GM19468 (cell line): ENCODE measurements around the gene TRIM25.

ENCODE experiments used
- ATAC-seq: cut with Tn5 transposase; IDR thresholded peaks from one replicate; pipeline ENCODE4 v1.9.1; 2021; ENCODE audit warnings: mild to moderate bottlenecking, moderate library complexity, moderate number of reproducible peaks; ENCODE audit not compliant: unreplicated experiment; ENCODE audit errors: extremely low read depth

Gene TRIM25

DNA sequence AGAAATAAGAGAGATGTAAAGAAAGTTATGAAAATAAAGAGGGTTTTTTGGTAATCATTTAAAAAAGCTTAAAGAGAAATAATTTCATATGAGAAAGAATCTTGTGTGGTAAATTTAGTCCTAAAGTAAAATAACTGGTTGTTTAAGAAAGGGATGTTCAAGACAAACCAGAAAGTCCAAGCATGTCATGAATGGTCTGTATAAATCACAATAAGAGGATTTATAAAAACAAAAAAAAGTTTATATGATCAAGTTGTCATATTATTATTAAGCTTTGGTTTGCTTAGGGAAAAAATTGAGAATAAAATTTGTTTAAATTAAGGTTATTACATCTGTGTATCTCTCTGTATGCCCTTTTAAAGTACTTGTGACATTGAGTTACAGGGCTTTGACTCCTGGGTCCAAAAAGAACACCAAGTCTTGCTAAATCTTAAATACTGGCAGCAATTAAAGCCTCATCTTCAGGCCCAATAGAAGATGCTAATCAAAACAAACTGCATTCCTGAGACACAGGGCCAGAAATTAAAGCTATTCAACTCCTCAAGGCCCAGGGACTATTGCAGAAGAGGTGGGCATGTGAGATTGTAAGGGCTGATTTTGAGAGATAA lies 15.6 kb upstream of the TRIM25 start:
- no peak for ATAC-seq

DNA sequence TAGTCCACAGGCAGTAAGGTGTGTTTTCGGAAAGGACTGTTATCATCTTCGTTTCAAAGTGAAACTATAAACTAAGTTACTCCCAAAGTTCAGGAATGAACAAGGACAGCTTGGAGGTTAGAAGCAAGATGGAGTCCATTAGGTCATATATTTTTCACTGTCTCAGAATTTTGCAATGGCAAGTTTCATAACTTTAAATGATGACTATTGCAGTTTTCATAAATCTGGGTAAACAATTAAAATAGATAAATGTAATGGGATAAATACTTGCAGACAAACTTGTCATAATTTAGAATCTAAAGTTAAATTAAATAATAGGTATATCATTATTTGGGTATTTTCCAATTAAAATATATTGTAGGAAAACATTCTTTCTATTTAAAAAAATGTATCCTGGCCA lies 14.7 kb upstream of the TRIM25 start:
- no peak for ATAC-seq

- ATAC-seq = no peak
Measured at GRCh38 chr17:56926704-56927103, 12.9 kb upstream of the TRIM25 start.

DNA sequence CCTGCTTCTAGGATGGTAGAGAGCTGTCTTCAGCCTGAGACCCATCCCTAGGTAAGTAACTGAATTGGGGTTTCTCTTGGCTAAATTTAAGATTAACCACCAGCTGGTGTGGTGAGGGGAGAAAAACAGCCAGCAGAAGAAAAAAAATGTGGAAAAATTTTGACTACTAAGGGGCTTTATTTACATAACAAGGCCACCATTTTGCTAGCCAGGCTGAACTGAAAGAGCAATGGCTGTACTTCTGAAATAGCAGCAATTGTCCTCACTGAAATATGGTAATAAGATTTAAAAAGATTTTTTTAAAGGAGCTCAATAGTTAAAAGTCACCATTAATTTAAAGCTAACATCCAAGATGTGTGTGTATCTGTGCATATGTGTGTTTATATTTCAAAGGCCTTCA lies 12.4 kb upstream of the TRIM25 start:
- ATAC-seq = no peak

GRCh38 chr17:56925088-56925487 lies 11.2 kb upstream of the TRIM25 start:
- no peak for ATAC-seq

DNA sequence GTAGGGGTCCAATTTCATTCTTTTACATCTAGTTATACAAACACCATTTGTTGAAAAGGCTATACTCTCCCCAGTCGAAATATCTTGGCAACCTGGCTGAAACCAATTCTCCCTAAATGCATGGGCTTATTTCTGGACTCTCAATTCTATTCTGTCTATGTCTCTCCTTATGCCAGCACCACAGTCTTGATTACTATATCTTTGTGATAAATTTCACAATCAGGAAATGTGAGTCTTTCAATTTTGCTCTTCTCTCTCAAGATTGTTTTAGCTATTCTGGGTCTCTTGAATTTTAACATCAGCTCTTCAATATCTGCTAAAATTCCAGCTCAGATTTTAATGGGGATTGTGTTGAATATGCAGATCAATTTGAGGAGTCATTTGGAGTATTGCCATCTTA lies 5.9 kb upstream of the TRIM25 start:
- no peak for ATAC-seq

DNA sequence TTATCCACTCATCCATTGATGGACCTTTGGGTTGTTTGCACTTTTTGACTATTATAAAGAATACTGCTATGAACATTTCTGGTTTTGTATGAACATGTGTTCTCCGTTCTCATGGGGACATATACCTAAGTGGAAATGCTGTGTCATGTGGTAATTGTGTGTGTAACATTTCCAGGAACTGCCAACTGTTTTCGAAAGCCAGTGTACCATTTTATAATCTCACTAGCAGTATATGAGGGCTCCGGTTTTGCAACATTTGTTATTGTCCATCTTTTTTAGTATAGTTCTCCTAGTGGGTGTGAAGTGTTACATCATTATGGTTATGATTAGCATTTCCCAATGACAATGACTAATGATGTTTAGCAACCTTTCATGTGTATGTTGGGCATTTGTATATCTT lies 5.1 kb upstream of the TRIM25 start:
- ATAC-seq = no peak

DNA sequence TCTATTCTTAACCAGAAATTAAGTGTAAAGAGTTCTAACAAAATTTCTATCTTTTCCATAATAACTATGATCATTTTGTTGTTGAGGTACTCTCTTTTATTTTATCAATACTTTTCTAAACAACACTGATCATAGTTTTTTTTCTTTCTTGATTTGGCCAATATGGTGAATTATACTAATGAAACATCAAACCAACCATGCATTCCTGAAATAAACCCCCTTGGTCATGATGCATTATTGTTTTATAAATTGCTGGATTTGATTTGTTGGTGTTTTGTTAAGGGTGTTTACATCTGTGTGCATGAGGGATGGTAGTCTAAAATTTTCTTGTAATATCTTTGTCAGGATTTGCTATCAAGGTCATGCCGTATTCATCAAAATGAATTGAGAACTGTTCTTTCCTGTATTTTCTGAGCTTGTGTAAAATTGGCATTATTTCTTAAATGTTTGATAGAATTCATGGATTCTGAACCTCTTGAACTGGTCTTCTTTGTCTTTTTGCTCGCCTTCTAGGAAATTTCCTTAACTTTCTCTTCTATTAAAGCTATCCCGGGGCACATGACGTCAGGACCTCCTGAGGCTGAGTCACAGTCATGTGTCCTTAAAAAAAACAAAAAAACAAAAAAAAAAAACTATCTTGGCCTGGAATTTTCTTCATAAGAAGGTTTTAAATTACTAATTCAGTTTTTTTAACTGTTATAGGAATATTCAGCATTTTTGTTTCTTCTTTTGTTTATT lies 3.9 kb upstream of the TRIM25 start:
- no peak for ATAC-seq

DNA sequence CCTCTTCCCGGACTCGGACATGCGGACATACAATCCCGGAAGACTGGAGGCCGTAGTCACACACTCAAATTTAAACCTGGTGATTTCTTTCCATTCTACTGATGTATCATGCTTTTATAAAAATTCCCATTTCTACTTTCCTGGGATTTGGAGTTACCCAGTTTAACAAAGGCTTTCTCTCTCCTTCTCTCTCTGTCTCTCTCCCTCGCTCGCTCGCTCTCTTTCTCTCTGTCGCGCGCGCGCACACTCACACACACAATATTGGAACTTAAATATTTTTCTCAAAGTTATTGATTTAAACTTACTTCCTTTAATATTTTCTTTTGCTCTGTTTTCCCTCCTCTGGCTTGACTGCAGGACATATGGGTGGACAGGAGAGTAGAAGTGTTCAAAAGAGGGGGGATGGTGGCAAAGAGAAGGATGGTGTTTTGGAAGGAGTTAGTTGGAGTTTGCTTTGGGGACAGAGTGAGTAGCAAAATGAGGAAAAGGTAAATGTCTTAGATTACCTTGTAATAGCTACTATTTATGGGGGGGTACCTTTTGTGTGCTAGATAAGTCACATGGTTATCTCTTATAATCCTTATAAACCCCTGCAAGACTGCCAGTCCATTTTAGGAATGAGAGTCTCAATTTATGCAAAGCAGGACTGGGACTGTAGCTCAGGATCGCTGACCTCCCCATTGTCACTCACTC lies 878 bp upstream of the TRIM25 start:
- no peak for ATAC-seq

DNA sequence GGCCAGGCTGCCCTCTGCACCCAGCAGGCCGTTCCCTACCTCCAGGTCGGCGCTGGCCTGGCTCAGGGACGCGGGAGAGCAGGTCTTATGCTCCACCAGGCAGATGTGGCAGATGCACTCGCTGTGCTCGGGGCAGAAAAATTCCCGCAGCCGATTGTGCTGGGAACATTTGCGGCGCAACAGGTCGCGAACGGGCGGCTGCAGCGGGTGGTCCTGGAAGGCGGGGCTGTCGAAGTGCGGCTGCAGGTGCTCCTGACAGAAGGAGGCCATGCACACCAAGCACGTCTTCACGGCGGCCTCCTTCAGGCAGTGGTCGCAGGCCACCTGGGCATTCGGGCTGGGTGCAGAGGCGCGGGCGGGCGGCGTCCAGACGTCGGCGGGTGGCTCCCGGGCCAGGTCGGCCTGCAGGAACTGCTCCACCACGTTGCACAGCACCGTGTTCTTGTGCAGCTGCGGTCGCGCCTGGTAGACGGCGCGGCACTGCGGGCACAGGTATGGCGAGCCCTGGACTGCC lies 439 bp downstream of the TRIM25 start:
- peak; percentile 7 for ATAC-seq

DNA sequence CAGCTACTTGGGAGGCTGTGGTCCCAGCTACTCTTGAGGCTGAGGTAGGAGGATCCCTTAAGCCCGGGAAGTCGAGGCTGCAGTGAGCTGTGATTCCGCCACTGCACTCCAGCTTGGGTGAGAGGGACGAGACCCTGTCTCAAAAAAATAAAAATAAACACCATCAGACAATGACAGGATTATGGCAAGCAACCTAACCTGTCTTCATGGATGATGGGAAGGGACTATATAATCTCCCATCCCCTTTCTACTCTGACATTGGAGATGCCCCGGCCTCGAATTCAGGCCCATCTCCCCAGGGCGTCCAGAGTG lies 893 bp downstream of the TRIM25 start:
- no peak for ATAC-seq

DNA sequence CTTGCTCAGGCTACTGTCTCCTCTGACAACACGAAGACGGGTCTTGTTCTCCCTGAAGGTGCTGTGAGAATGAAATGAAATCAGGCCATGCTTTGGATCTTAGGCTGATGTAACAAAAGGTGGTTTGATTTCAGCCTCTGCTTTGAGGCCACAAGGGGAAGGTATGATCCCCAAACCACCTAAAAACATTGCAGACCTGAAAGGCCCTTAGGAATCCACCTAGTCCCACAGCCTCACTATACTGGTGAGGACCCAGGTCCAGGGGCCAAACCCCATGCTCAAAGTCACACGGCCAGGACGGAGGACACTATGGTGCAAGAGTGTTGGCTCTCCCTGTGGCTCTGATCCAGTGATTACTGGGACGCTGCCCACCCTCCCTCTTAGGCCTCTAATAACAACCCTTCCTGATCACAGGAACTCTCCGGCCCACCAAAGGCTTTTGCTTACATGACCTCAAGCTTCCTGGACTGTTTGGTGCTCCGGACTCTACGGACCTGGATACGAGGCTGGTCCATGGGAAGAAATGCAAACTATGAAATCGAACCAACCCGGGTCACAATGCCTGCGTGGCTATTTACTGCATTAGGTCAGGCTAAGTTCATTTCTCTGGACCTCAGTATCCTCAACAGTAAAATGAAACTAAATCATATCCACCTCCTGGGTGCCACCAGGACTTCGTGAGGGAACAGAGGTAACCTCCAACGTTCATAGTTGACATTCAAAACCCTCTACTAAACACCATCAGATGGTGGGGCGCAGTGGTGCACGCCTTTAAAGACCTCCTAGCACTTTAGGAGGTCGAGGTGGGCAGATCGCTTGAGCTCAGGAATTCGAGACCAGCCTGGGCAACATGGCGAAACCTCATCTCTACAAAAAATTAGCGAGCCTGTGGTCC lies 1.5 kb downstream of the TRIM25 start:
- no peak for ATAC-seq

GRCh38 chr17:56910509-56911235 lies 3.2 kb downstream of the TRIM25 start:
- no peak for ATAC-seq

DNA sequence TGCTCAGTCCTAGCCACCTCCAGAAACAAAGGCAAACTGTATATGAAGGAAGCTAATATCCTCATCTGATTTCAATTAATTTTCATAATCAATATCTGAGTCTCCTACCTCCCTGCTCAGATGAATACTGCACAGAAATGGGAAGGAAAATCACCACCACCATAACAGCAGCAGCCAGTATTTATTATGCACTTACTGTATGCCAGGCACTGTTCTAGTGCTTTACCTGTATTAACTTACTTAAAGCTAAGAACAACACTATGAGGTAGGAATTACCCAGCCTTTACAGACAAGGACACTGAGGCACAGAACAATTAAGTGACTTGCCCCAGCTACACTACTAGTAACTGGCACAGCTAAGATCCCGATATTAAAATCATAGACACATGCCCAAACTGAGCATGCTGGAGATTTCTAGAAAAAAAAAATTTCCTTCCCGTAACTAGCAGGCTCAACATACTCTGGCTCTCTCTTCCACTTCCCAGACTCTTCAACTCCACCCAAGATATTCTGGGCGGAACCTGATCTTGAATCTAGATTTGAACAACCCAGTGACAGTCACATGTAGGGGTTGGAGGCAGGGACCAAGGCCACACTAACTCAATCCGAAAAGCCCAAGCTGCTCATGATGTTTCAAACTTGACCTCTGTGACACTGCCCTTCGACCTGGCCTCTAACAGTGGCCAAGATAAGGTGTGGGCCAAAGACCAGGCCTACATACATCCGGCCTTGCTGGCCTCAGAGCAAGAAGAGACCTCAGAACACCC lies 3.9 kb downstream of the TRIM25 start:
- no peak for ATAC-seq

GRCh38 chr17:56908001-56908542 lies 5.8 kb downstream of the TRIM25 start:
- peak; percentile 69 for ATAC-seq

- no peak for ATAC-seq
Measured at GRCh38 chr17:56903560-56903959, 10.3 kb downstream of the TRIM25 start.

GRCh38 chr17:56902348-56902747 lies 11.5 kb downstream of the TRIM25 start:
- no peak for ATAC-seq

- no peak for ATAC-seq
Measured at GRCh38 chr17:56899403-56899802, 14.4 kb downstream of the TRIM25 start.

GRCh38 chr17:56898874-56899273 lies 15.0 kb downstream of the TRIM25 start:
- no peak for ATAC-seq
